Brain microvascular endothelial cell (primary cell): Measurements from ENCODE around the gene CCNYL1.

ENCODE experiments used
- DNase-seq: peaks from one replicate; pipeline ENCODE4 v3.0.0-alpha.2; 2020
- H3K27ac ChIP-seq: fragments of 250-450 bp; sonication (Bioruptor Pico); 2 replicates; pipeline ENCODE4 v1.5.1; 2020; ENCODE audit warnings: mild to moderate bottlenecking, moderate library complexity
- H3K27me3 ChIP-seq: fragments of 250-450 bp; sonication (Bioruptor Pico); replicated peaks from 2 replicates; pipeline ENCODE4 v1.5.1; 2020; ENCODE audit warnings: mild to moderate bottlenecking
- H3K36me3 ChIP-seq: fragments of 250-450 bp; sonication (Bioruptor Pico); replicated peaks from 2 replicates; pipeline ENCODE4 v1.5.1; 2020; ENCODE audit warnings: mild to moderate bottlenecking
- H3K4me3 ChIP-seq: 2 replicates; pipeline ENCODE4 v1.5.1; 2011; ENCODE audit warnings: low read depth, mild to moderate bottlenecking, control low read depth, low read length, moderate library complexity
- in situ Hi-C: cut with HindIII; loops from 2 replicates; pipeline ENCODE4 v1.10.0; 2017; ENCODE audit warnings: low sequenced_read_pairs, low pct_ligation_motif_present
- TF ChIP-seq, protein P1 (sequence below): IDR thresholded peaks from 2 replicates; pipeline ENCODE4 v1.5.1; 2011; ENCODE audit warnings: low read depth, mild to moderate bottlenecking, moderate library complexity, low read length, control low read depth, inconsistent platforms; ENCODE audit errors: missing control alignments

CCNYL1 gene

GRCh38 chr2:207772081-207772843, 60.8 kb downstream of the CCNYL1 start:
- TF ChIP-seq, protein P1, sequence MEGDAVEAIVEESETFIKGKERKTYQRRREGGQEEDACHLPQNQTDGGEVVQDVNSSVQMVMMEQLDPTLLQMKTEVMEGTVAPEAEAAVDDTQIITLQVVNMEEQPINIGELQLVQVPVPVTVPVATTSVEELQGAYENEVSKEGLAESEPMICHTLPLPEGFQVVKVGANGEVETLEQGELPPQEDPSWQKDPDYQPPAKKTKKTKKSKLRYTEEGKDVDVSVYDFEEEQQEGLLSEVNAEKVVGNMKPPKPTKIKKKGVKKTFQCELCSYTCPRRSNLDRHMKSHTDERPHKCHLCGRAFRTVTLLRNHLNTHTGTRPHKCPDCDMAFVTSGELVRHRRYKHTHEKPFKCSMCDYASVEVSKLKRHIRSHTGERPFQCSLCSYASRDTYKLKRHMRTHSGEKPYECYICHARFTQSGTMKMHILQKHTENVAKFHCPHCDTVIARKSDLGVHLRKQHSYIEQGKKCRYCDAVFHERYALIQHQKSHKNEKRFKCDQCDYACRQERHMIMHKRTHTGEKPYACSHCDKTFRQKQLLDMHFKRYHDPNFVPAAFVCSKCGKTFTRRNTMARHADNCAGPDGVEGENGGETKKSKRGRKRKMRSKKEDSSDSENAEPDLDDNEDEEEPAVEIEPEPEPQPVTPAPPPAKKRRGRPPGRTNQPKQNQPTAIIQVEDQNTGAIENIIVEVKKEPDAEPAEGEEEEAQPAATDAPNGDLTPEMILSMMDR = no peak
- Histone ChIP-seq H3K27ac (no peak overlapping the region), H3K36me3 (no peaks in the 10 kb centered on the region), H3K27me3 (no peaks in the 10 kb centered on the region), H3K4me3 (no peak overlapping the region)
- in situ Hi-C loops = no loop called here
- DNase-seq = no peak

DNA sequence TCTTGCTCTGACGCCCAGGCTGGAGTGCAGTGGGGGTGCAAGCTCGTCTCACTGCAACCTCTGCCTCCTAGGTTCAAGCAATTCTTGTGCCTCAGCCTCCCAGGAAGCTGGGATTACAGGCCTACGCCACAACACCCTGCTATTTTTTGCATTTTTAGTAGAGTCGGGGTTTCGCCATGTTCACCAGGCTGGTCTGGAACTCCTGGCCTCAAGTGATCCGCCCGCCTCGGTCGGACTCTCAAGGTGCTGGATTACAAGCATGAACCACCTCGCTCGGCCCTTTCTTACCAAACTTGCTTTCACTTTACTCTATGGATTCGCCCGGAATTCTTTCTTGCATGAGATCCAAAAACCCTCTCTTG, 61.4 kb downstream of the CCNYL1 start:
- Histone ChIP-seq H3K36me3 (no peaks in the 10 kb centered on the region), H3K4me3 (no peak overlapping the region), H3K27me3 (no peaks in the 10 kb centered on the region), H3K27ac (no peak overlapping the region)
- TF ChIP-seq, protein P1 = no peak
- DNase-seq = no peak
- in situ Hi-C loops = no loop called here

GRCh38 chr2:207775473-207775872, 64.0 kb downstream of the CCNYL1 start:
- H3K27me3 ChIP-seq = no peaks in the 10 kb centered on the region
- H3K36me3 ChIP-seq = no peaks in the 10 kb centered on the region
- in situ Hi-C loops = no loop called here
- TF ChIP-seq, protein P1 = no peak
- no peak for DNase-seq
- no peak overlapping the region for H3K4me3 ChIP-seq
- no peak overlapping the region for H3K27ac ChIP-seq

DNA sequence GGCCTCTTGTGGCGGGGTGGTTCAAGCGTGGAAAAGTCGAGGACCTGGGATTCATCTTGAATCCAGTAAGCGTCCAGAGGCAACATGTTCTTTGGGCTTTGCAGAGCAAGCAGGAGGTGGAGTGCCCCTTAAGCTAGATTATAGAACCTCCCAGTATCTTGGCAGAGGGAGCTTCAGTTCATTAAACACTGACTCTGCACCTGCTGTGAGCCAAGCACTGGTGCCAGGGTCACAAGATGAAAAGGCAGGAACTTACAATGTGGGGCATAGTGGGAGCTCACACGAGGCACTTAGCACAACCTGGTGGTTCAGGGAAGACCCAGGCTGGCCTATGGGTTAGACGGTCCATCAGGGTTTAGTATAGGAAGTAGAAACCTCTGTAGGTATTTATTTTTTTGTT, 65.7 kb downstream of the CCNYL1 start:
- Histone ChIP-seq H3K27ac (no peak overlapping the region), H3K36me3 (no peaks in the 10 kb centered on the region), H3K27me3 (no peaks in the 10 kb centered on the region), H3K4me3 (no peak overlapping the region)
- TF ChIP-seq, protein P1 = no peak
- in situ Hi-C loops = no loop called here
- DNase-seq = no peak

DNA sequence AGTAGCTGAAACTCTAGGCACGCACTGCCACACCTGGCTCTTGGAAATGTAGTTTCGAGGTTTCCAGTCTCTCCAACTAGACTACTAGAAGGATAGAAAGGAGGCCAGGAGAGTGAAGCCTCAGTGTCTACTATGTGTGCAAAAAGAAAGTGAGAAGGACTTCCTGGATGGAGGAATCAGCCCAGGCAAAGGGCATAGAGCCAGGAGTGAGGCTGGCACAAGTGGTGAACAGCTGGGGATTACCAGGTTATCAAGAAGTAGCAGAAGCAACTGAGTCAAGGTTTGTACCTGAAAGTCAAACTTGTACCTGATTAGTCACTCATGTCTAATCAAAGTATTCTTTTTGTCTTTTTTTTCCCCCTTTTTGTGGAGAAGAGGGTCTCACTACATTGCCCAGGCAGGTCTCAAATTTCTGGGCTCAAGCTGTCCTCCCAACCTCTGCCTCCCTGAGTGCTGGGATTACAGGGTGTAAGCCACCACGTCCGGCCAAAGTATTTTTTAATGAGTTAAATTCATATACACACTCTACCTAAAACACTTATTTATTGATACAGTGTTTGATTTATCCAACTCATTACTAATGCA, 67.0 kb downstream of the CCNYL1 start:
- H3K27ac ChIP-seq = no peak overlapping the region
- no peak for DNase-seq
- H3K4me3 ChIP-seq = no peak overlapping the region
- in situ Hi-C loops = no loop called here
- TF ChIP-seq, protein P1 = no peak
- H3K36me3 ChIP-seq = no peaks in the 10 kb centered on the region
- no peaks in the 10 kb centered on the region for H3K27me3 ChIP-seq

- DNase-seq = no peak
- no peak overlapping the region for H3K27ac ChIP-seq
- H3K4me3 ChIP-seq = no peak overlapping the region
- TF ChIP-seq, protein P1 = no peak
- in situ Hi-C loops = no loop called here
- no peaks in the 10 kb centered on the region for H3K36me3 ChIP-seq
- no peaks in the 10 kb centered on the region for H3K27me3 ChIP-seq
Measured at GRCh38 chr2:207779523-207779922, 68.1 kb downstream of the CCNYL1 start.
